ENCODE data around the gene SLC38A10.

Gene SLC38A10

DNA sequence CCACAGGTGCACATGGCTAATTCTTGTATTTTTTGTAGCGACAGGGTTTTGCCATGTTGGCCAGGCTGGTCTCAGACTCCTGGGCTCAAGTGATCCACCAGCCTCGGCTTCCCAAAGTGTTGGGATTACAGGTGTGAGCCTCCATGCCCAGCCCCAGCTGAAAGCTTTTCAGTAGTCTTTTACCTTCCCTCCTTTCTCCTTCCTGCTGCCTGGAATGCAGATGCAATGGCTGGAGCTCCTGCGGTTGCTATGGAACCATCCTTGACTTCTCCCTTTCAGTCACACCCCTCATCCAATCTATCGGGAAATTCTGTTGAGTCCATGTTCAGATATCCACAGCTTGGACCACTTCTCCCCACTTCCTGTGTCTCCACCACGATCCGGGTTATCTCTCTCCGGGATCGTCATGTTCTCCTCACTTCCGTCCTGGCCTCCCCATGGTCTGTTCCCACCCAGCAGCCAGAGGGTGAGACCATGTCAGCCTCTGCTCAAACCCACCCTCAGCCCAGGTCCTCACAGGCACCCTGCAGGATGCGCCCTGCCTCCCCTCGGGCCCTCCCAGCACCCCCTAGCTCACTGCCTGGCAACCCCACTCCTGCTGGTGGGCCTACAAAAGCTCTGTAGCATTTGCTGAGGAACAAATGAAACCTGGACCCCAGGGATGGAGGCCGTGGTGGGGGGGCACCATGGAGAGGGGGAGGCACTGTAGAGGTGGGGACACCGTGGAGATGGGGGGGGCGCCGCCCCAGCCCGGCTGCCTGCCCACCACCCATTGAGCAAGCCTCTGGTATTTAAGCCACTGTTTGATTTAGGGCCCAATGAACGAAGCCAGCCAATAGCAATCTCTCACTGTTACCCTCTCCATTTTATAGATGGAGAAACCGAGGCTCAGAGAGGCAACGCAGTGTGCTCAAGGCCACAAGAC lies 12.8 kb upstream of the SLC38A10 start:
- Histone ChIP-seq H3K4me3 (ENCODE audit: low read depth in 1 of 2, low read length in 1 of 2) (no peak overlapping the region), H3K27me3 (no peaks in the 10 kb centered on the region), H3K27ac (peak overlapping the region; percentile 69), H3K36me3 (no peaks in the 10 kb centered on the region), H3K9me3 (no peaks in the 10 kb centered on the region), H3K4me1 (ENCODE audit: control insufficient read depth in 1 of 2, insufficient read depth in 1 of 2, low read depth in 1 of 2, low read length in 1 of 2) (peaks cover 19 to 25% of the 10 kb centered on the region in 2 experiments)
- TF ChIP-seq, protein P1, sequence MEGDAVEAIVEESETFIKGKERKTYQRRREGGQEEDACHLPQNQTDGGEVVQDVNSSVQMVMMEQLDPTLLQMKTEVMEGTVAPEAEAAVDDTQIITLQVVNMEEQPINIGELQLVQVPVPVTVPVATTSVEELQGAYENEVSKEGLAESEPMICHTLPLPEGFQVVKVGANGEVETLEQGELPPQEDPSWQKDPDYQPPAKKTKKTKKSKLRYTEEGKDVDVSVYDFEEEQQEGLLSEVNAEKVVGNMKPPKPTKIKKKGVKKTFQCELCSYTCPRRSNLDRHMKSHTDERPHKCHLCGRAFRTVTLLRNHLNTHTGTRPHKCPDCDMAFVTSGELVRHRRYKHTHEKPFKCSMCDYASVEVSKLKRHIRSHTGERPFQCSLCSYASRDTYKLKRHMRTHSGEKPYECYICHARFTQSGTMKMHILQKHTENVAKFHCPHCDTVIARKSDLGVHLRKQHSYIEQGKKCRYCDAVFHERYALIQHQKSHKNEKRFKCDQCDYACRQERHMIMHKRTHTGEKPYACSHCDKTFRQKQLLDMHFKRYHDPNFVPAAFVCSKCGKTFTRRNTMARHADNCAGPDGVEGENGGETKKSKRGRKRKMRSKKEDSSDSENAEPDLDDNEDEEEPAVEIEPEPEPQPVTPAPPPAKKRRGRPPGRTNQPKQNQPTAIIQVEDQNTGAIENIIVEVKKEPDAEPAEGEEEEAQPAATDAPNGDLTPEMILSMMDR (IDR thresholded peaks at IDR 0.05) = no peak

DNA sequence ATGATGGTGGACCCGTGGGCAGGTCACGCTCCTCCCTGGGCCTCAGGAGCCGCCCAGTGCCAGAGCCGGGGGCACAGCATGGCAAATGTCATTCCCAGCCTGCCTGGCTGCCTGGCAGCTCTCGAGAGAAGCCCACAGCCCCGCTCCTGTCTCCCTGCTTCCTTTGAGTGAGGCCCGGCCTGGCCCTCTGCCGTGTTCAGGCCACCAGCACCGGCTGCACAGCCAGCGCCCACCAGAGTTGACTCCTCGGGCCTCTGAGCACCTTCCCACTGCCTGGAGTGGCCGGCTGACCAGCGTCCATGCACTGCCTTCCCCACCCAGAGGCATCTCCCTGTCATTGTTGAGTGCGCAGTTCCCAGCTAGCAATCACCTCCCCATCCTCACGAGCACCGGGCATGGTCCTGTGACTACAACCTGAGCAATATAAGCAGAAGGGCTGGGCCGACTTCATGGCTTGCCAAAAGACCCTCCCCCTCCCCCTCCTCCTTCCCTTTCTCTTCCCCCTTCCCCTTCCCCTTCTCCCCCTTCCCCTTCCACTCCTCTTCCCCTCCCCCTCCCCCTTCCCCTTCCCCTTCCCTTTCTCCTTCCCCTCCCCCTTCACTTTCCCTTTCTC lies 11.9 kb upstream of the SLC38A10 start:
- peak overlapping the region; percentile 69 for H3K27ac ChIP-seq
- H3K4me1 ChIP-seq (ENCODE audit: control insufficient read depth in 1 of 2, insufficient read depth in 1 of 2, low read depth in 1 of 2, low read length in 1 of 2) = peaks cover 19 to 25% of the 10 kb centered on the region in 2 experiments
- TF ChIP-seq, protein P1 (IDR thresholded peaks at IDR 0.05) = no peak
- no peaks in the 10 kb centered on the region for H3K9me3 ChIP-seq
- H3K27me3 ChIP-seq = peaks cover 4% of the 10 kb centered on the region
- H3K4me3 ChIP-seq (ENCODE audit: low read depth in 1 of 2, low read length in 1 of 2) = no peak overlapping the region
- H3K36me3 ChIP-seq = no peaks in the 10 kb centered on the region

GRCh38 chr17:81306491-81306890 lies 11.4 kb upstream of the SLC38A10 start:
- TF ChIP-seq, protein P1 (IDR thresholded peaks at IDR 0.05) = no peak
- H3K27ac ChIP-seq = peak overlapping the region; percentile 69
- H3K36me3 ChIP-seq = no peaks in the 10 kb centered on the region
- H3K4me1 ChIP-seq (ENCODE audit: control insufficient read depth in 1 of 2, insufficient read depth in 1 of 2, low read depth in 1 of 2, low read length in 1 of 2) = peaks cover 19 to 25% of the 10 kb centered on the region in 2 experiments
- H3K9me3 ChIP-seq = no peaks in the 10 kb centered on the region
- H3K27me3 ChIP-seq = peaks cover 7% of the 10 kb centered on the region
- no peak overlapping the region for H3K4me3 ChIP-seq (ENCODE audit: low read depth in 1 of 2, low read length in 1 of 2)

DNA sequence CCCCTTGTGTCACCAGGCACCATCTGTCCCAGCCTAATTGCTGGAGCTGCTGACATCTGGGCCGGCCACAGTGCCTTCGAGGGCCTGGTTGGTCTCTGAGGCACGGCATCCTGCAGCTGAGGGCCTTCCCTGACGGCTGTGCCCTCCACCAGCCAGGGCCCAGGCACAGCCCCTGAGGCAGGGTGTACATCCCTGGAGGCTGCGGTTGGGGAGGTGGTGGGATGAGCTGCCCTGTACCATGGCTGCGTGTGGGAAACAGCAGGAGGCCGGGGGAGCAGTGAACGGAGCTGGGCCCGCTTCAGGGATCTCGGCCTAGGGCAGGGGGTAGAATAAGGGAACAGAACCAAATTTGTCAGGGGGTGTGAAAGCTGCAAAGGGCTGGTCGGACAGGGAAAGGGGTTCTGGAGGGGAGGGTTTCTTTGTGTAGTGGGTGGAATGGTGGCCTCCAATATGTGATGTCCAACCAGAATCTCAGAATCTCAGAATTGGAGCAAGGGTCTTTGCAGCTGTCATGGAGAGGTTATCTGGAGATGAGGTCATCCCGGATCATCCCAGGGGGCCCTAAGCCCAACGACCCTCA lies 10.0 kb upstream of the SLC38A10 start:
- peaks cover 19 to 25% of the 10 kb centered on the region in 2 experiments for H3K4me1 ChIP-seq (ENCODE audit: control insufficient read depth in 1 of 2, insufficient read depth in 1 of 2, low read depth in 1 of 2, low read length in 1 of 2)
- H3K27me3 ChIP-seq = peaks cover 11% of the 10 kb centered on the region
- H3K9me3 ChIP-seq = no peaks in the 10 kb centered on the region
- H3K4me3 ChIP-seq (ENCODE audit: low read depth in 1 of 2, low read length in 1 of 2) = no peak overlapping the region
- TF ChIP-seq, protein P1 (IDR thresholded peaks at IDR 0.05) = no peak
- H3K27ac ChIP-seq = no peak overlapping the region
- no peaks in the 10 kb centered on the region for H3K36me3 ChIP-seq

DNA sequence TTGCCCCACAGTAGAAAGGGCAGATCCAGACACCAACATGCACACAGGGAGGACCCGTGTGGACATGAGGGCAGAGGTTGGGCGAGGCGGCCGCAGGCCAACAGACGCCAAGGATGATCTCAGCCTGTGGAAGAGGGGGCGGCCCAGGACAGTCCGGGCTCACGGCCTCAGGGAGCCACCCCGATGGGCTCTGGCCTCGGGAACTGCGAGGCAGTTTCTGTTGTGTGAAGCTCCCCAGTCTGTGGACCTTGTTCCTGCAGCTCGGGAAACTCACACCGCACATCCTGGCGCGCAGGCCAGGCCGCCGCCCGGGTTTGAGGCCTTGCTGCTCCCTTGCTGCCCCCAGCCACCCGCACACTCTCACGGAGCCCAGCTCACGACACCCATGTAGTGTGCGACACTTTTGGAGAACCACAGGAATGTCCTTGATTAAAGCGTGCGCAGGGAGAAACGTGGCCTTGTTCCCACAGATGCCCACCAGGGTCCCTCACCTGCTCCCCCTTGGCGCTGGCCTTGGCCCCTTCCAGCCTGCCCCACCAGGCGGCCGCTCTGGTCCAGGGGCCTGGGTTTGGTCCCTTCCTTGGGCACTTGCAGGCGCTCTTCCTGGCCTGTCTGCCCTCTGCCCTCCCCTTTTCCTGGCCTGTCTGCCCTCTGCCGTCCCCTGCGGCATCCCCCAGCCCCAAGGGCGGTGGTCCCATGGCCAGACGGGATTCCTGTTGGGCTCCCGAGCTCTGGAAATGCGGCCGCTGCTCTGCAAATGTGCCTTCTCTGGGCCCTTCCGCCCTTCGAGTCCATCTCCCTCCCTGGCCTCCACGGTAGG lies 9.3 kb upstream of the SLC38A10 start:
- TF ChIP-seq, protein P1 (IDR thresholded peaks at IDR 0.05) = no peak
- Histone ChIP-seq H3K36me3 (no peaks in the 10 kb centered on the region), H3K27ac (no peak overlapping the region), H3K27me3 (peaks cover 11% of the 10 kb centered on the region), H3K9me3 (no peaks in the 10 kb centered on the region), H3K4me3 (ENCODE audit: low read depth in 1 of 2, low read length in 1 of 2) (no peak overlapping the region), H3K4me1 (ENCODE audit: control insufficient read depth in 1 of 2, insufficient read depth in 1 of 2, low read depth in 1 of 2, low read length in 1 of 2) (peaks cover 18 to 19% of the 10 kb centered on the region in 2 experiments)
